GM12892 (cell line): ENCODE results near the gene MYLK.

Source experiments
- POLR2A ChIP-seq: IDR thresholded peaks from 2 replicates; pipeline ENCODE4 v1.6.1; 2011; ENCODE audit warnings: low read depth, low read length, control low read depth
- TAF1 ChIP-seq: IDR thresholded peaks from 2 replicates; pipeline ENCODE4 v1.6.1; 2011; ENCODE audit warnings: low read depth, mild to moderate bottlenecking, control low read depth, low read length, borderline replicate concordance

GRCh38 chr3:123813876-123814275 is 70.3 kb downstream of the MYLK start:
- TF ChIP-seq POLR2A = no peak
- no peak for TF ChIP-seq TAF1
